ENCODE measurements around the gene PCYT1A.
"Not testable (repeated sequence)": the region's sequence is repeated elsewhere in the genome, so short reads cannot be mapped to it uniquely, and the experiment has no call there.

The PCYT1A gene

DNA sequence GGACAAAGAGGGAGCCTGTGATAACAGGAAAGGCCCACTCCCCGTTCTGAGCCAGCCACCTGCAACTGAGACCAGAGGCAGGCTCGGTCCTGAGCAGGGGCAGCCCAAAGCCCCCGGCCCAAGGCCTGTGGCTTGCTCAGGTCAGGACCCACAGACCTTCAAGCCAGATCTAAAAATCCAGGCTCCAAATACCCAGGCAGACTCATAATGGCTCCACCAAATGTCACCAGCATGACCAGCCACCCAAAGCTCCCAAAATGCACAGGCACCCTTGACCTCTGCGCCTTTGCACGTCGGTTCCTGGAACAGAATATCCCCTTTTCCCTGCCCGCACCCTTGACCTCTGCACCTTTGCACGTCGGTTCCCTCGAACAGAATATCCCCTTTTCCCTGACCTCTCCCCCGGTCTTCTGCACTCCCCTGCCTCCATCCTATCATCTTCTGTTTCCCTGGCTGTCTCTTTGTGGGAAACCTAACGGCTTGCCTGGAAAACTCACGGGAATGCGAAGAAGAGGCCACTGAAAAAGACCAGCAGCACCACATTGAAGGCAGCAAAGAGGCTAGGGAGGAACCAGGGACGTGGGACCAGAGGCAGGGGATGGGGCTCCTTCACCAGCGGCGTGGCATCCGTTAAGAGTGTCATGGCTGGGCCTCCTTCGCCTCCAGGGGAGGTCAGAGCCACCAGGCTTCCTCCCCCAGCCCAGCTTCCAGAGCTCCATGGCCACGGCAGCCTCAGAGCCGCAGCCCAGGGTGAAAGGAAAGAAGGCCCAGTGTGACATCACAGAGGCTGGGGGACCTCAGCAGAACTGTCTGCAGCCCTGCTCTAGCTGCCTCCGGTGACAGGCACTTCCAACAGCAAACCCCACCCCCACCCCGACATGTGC is 76.6 kb downstream of the PCYT1A start, which contains the start of gene ZDHHC19:
ZDHHC19 (minus strand) TSS at position 728 of the 884 bp plus-strand sequence; CDS start at position 643, 85 bp downstream.
- no peak for DNase-seq (ENCODE audit: low read depth)

- DNase-seq (ENCODE audit: low read depth): not testable (repeated sequence)
Observed at GRCh38 chr3:196209944-196210672, 77.4 kb downstream of the PCYT1A start.

- no peak for DNase-seq (ENCODE audit: low read depth)
Observed at GRCh38 chr3:196208942-196209695, 78.4 kb downstream of the PCYT1A start.

GRCh38 chr3:196207833-196208607 is 79.5 kb downstream of the PCYT1A start:
- peak; percentile 29 for DNase-seq (ENCODE audit: low read depth)

GRCh38 chr3:196207159-196207832 is 80.2 kb downstream of the PCYT1A start:
- no peak for DNase-seq (ENCODE audit: low read depth)

DNA sequence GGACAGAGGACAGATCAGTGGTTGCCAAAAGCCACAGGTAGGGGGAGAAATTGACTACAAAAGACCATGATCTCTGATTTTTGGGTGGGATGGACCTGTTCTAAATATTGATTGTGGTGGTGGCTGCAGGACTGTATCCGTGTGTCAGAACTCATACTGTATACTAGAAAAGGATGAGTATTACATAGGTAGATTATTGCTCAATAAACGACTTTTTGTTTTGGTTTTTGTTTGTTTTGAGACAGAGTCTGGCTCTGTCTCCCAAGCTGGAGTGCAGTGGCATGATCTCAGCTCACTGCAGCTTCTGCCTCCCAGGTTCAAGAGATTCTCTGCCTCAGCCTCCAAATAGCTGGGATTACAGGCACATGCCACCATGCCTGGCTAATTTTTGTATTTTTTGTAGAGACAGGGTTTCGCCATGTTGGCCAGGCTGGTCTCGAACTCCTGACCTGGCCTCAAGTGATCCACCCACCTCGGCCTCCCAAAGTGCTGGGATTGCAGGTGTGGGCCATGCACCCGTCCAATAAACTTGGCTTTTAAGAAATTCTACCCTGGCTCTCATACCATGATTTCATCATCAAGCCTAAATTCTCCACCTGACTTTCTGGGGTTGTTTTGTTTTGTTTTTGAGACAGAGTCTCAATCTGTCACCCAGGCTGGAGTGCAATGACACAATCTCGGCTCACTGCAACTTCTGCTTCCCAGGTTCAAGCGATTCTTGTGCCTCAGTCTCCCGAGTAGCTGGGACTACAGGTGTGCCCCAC is 81.9 kb downstream of the PCYT1A start:
- DNase-seq (ENCODE audit: low read depth): not testable (repeated sequence)

GRCh38 chr3:196203846-196204245 is 83.7 kb downstream of the PCYT1A start:
- no peak for DNase-seq (ENCODE audit: low read depth)

DNA sequence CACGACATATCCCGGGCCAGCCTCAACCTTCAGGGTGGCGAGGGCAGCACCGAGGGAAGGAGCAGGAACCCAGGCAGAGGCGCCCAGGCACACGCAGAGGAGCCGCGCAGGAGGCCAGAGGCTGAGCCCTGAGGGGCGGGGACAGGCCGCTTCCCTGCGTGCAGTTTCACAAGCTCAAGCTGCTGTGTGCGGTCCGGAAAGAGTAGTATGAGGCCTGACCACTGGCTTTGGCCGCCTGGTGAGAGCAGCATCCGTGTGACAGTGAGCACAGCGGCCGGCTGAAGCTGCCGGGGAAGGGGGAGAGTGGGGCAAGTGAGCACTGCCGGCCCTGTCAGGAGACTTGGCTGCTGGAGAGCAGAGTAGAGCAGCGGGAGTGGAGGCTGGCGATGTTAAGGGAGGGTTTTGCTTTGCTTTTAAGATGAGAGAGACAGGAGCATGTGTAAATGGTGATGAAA is 85.0 kb downstream of the PCYT1A start:
- peak; percentile 60 for DNase-seq (ENCODE audit: low read depth)

DNA sequence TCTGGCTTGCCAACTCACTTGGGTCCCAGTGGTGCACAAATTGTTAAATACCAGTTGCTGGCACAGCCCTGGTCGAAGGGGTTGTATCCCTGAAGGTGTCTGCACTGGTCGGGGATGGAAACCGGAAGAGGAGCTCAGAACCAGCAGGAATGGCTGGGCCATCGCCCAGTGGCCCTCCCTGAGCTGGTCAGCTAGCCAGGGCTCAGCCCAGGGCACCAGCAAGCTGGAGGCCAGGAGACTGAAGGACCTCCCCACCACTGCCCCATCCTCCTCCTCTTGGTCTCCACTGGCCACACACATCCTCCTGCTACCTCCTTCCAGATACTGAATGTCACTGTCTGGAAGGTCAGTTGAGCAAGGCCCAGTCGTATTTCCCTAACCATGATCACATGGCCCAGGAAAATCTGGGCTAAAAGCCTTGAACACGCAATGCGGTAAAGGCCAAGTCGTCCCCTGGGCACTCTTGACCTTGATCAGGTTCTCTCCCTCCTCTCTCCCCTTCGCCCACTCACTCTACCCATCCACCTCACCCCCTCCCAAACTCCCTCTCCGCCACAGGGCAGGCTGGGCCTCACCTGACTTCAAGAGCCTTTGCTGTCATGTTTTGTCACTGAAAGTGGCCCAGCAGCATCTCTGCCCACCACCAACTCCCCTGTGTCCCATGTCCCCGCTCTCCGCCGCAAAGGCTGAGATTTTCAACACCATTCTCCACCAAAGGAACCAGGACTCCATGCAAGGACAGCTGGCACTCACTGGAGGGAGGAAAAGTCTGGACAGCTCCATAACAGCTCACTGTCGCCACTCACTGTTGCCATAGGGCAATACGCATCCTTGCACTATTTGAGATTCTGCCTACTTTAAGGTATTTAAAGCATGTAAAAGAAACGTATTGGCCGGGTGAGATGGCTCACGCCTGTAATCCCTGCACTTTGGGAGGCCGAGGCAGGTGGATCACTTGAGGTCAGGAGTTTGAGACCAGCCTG is 88.5 kb downstream of the PCYT1A start:
- no peak for DNase-seq (ENCODE audit: low read depth)

DNA sequence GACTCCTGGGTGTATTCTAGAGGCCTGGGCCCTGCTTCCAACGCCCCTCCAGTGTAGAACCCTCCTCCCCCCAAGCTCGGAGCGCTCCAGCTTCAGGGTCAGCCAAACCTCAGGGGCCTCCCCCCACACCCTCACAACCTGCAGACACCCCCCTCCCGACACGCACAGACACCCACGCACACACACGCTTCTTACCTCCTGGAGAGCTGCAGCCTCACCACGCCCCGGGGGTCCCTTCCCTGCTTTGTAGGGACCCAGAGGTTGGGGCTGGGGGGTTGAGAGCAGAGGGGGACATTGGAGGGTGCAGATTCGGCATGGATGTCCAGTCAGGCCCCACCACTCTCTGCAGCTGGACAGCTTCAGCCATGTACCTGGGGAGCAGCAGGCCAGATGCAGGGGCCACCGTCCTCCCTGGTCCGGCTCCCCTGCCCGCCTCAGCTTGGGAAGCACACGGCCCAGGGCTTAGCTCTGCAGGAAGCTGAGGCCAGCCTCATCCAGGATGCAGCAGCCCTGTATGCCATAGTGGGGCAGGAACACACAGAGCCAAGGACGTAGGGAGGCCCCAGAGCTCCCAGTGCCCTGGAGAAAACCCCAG is 89.3 kb downstream of the PCYT1A start:
- no peak for DNase-seq (ENCODE audit: low read depth)

GRCh38 chr3:196197524-196197923 is 90.0 kb downstream of the PCYT1A start:
- DNase-seq (ENCODE audit: low read depth): no peak

DNA sequence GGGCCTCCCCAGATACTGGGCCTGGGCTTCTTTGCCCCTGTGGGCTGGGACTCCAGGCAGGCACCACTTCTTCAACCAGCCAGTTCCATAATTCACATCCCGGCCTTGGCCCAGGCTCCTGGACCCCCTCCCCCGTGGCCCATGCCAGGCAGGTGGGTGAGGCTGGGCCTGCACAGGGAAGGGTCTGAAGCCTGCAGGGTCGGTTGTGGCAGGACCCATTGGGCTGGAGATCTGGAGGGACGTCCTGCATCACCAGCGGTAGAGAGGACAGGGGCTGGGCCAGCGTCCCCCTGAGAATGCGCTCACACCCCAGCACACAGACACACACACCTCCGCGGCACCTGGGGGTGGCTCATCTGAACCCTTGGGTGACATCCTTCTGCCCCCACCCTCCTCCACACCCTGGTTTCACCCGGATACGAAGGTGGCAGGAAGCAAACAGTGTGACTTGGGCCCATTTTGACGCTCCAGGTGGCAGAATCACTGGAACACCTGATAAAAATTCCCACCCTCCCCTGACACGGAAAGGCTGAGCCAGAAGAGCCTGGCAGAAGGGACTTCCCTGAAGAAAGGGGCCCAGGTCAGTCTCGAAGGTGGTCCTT is 91.8 kb downstream of the PCYT1A start:
- no peak for DNase-seq (ENCODE audit: low read depth)

- no peak for DNase-seq (ENCODE audit: low read depth)
Observed at GRCh38 chr3:196194542-196194915, 93.0 kb downstream of the PCYT1A start.

DNA sequence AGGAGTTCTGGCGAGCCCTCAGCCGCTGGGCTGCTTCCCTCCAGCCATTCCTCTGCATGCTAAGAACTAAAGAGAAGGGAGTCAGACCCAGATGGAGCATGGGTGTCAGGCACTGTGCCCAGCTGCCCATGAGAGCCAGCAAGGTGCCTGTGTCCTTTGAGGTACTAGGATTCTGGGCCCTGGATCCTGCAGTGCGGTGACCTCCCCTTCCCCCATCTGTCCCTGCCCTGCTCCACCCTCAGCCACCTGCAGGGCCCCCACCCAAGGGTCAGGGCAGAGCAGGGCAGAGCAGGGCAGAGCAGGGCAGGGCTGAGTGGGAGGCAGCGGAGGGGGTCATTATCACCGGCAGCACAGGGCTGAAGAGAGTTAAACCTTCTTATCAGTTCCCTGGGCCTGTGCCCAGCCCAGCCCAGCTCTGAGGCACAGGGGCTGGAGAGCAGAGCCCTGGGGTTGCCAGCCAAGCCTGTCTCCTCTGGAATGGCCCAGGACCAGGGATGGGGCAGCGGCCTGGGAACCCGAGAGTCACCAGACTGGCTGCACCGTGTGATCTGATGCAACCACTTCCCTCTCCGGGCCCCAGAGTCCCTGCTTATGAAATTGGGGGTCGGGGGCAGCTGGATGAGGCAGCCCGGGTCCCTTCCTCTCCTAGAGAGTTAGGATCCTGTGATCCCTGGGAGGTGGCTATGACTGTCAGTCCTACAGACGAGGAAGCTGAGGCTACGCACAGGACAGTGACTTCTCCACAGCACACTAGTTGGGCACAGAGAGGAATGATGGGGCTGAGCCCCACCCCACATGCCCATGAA is 93.6 kb downstream of the PCYT1A start:
- DNase-seq (ENCODE audit: low read depth): no peak

DNA sequence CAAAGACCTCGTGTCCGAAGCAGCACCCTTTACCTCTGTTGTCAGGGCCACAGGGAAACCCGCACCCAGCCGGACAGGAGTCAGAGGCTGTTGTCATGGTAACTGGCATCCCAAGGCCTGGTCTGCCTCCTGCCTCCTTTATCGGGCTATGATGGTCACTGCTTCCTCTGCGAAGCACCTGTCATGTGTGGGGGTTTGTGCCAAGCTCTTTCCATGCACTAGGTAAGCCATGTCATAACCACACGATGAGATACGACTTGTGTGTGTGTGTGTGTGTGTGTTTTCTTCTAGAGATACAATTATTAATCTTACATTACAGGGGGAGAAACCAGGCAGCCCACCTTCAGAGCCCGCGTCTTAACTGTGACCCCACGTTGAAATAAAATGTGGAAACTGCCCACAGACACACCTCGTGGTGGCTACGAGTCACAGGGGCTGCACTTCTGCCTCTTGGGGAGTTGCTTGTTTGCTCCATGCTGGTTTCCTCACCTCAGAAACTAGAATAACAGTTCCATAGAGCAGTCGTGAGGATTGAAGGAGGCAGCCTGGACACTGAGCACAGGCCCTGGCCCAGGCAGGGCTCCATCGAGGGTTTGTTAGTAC is 94.3 kb downstream of the PCYT1A start:
- no peak for DNase-seq (ENCODE audit: low read depth)

GRCh38 chr3:196192524-196193051 is 94.9 kb downstream of the PCYT1A start:
- no peak for DNase-seq (ENCODE audit: low read depth)

Measured in iris pigment epithelial cell (primary cell).